Measurements from ENCODE around the gene NCOA3.

The NCOA3 gene

DNA sequence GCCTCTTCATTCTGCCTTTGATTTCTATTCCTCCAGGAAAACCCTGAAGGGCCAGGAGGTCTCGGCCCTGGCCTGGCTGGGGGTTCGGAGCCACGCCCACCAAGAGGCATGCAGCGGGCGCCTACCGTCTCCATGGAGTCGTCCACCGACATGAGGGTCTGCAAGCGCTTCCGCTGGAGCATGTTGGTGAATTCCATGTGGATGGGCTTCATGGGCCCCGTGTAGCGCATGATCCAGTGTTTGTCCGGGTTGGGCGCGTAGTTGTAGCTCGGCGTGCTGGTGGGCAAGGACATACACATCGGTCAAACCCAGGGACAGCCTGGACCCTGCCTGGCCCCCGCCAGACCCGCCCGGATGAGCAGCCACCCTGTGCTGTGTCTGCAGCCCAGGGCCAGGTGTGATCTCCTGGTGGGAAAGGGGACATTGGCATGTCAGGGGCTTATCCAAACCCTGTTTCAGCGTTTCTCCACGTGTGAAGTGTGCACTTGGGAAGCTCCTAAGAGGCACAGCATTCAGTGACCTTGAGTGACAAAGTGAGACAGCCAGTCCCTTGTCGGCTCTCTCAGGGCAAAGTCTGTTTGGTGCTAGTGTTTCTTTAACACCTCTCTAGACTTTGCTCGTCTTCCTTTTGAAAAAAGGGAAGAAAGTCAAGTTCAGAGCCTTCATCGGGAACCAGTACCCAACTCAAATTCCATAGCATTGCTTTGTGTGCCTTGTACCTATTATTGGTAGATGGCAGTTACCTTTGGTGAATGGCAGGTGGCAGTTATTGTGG, 182.8 kb downstream of the NCOA3 start:
- DNase-seq = no peak

DNA sequence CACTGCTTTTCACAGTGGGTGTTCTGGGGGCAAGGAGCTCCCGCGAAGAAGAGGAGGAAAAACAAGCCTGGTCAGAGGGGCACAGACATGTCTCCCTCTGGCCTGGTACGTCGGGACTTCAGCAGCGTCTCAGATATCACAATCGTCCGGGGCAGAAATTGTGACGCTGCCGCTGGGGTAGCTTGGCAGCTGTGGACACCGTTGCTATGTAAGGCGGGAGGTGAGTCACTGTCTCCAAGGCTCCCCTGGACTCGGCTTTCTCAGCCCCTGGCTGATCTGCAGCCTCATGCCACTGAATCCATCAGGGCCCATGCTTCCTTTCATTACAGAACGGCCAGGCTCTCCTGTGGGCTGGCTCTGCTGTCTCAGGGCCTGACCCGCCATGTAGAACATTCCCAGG, 184.9 kb downstream of the NCOA3 start:
- peak; percentile 47 for DNase-seq

GRCh38 chr20:47687095-47687987, 185.7 kb downstream of the NCOA3 start:
- no peak for DNase-seq

GRCh38 chr20:47688385-47689381, 187.0 kb downstream of the NCOA3 start:
- DNase-seq = peak; percentile 56

- no peak for DNase-seq
Measured at GRCh38 chr20:47689731-47690130, 188.0 kb downstream of the NCOA3 start.

DNA sequence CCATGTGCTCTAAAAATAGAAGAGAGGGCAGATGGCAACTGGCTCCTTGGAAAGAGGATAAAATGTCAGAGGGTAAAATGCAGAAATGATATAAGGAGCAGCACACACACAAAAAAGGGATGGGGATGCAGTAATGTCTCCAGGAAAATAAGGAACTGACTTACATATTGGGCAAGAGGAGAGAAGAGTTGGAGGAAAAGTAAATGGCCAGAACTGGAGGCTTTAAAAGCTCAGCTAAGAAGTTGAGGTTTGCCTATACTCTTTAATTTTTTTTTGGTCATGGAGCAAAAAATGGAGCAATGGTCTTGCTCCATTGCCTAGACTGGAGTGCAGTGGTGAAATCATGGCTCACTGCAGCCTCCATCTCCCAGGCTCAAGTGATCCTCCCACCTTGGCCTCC, 189.9 kb downstream of the NCOA3 start:
- DNase-seq = peak; percentile 28

- DNase-seq = no peak
Measured at GRCh38 chr20:47694021-47694818, 192.5 kb downstream of the NCOA3 start.

- DNase-seq = no peak
Measured at GRCh38 chr20:47696856-47697255, 195.2 kb downstream of the NCOA3 start.

DNA sequence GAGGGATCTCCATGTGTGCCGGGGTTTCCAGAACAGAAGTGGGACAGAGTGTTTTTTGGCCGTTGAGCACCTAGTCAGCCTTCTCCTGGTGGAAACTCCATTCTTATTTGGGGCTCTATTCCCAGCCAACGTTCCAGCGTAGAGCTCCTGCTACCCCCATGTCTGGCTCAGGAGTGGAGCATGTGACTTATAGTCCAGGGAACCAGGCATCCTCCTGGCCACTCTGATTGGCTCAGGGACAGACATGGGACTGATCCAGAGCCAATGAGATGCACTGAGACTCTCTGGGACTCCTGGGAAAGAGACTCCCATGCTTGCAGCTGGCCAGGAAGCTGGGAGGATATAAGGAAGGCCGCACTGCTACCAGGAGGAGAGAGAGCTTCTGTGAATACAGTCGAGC, 196.5 kb downstream of the NCOA3 start:
- no peak for DNase-seq

DNA sequence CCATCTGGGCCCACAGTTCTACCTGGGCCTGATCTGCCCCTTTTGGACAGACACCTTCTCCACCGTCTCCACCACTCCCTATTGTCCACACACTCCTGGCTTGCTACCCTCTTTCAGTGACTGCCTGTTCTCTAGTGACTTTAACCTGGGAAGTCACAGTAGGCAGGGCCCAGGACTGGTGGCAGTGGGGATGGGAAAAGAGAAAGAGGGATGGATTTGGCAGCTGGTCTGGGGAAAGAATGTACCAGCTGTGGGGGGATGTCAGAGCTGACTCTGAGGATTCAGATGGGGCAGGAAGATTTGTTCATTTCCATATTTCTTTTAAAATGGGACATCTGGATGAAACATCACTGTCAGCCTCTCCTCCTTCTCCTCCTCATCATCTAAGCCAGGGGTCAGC, 198.1 kb downstream of the NCOA3 start:
- DNase-seq = no peak

DNA sequence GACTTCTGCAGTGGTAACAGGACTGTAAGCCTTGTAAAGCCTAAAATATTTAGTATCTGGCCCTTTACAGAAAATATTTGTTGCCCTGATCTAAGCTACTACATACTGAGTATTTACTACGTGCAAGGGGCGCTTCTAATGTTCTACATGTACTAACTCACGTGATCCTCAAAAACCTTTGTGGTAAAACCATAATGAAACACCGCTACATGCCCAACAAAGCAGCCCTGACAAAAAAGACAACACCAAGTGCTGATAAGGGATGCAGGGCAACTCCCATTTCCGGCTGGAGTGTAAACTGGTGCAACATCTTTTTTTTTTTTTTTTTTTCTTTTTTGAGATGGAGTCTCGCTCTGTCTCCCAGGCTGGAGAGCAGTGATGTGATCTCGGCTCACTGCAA, 198.6 kb downstream of the NCOA3 start:
- DNase-seq = no peak

- peak; percentile 45 for DNase-seq
Measured at GRCh38 chr20:47701612-47702011, 199.9 kb downstream of the NCOA3 start.

- DNase-seq = peak; percentile 21
Measured at GRCh38 chr20:47703748-47704147, 202.1 kb downstream of the NCOA3 start.

GRCh38 chr20:47704746-47705496, 203.2 kb downstream of the NCOA3 start:
- no peak for DNase-seq

GRCh38 chr20:47705497-47705856, 203.8 kb downstream of the NCOA3 start:
- no peak for DNase-seq

- DNase-seq = no peak
Measured at GRCh38 chr20:47706345-47706744, 204.7 kb downstream of the NCOA3 start.
